Peyer's patch (tissue), 4 donors: ENCODE measurements around the gene CTAGE1.

ENCODE experiments used
- POLR2A ChIP-seq, 2 donors: fragments of 450-650 bp; IDR thresholded peaks; one replicate each; pipeline ENCODE4 v1.5.1; 2017; ENCODE audit warnings: antibody characterized with exemption in 2 of 2, mild to moderate bottlenecking in 2 of 2, moderate library complexity in 2 of 2
- TF ChIP-seq, protein P1 (sequence below), 6 experiments: fragments of 450-650 bp in 4 of 6; fragments of 200-600 bp in 2 of 6; sonication (generic) in 1 of 6; IDR thresholded peaks; one replicate each; pipeline ENCODE4 v1.5.1; 2017 to 2019; ENCODE audit warnings: antibody characterized with exemption in 6 of 6, mild to moderate bottlenecking in 3 of 6, moderate library complexity in 1 of 6

DNA sequence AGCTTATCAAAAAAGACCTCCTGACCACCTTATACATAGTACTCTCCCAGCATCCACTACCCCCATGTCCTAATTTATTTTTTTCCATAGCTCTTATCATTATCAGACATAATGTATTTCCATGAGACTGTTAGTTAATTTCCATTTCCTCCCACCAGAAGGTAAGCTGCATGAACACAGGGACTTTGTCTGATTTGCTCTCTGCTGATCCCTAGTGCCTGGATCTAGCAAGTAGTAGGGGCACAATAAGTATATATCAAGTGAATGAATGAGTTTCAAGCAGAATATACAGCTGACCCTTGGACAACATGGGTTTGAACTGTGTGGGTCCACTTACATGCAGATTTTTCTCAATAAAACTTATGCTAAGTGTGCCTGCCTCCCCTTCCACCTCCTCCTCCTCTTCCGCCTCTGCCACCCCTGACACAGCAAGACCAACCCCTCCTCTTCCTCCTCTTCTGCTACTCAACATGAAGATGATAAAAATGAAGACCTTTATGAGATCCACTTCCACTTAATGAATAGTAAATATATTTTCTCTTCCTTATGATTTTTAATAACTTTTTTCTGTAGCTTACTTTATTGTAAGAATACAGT is 53.8 kb downstream of the CTAGE1 start:
- TF ChIP-seq, protein P1, sequence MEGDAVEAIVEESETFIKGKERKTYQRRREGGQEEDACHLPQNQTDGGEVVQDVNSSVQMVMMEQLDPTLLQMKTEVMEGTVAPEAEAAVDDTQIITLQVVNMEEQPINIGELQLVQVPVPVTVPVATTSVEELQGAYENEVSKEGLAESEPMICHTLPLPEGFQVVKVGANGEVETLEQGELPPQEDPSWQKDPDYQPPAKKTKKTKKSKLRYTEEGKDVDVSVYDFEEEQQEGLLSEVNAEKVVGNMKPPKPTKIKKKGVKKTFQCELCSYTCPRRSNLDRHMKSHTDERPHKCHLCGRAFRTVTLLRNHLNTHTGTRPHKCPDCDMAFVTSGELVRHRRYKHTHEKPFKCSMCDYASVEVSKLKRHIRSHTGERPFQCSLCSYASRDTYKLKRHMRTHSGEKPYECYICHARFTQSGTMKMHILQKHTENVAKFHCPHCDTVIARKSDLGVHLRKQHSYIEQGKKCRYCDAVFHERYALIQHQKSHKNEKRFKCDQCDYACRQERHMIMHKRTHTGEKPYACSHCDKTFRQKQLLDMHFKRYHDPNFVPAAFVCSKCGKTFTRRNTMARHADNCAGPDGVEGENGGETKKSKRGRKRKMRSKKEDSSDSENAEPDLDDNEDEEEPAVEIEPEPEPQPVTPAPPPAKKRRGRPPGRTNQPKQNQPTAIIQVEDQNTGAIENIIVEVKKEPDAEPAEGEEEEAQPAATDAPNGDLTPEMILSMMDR (IDR thresholded peaks at IDR 0.05), result peak in 4 of 6 experiments; percentile 20 to 67 (median 59)
- TF ChIP-seq POLR2A (IDR thresholded peaks at IDR 0.05), result no peak
